Measurements from ENCODE around the gene KIAA0753. TPM values are rescaled to one million over a fixed set of nuclear protein-coding genes. Genes with fewer than 3 reads are reported as not detected.

The KIAA0753 gene
- total and polyA plus RNA-seq, 2 donors from 2014 or later: 4.2 to 21.8 TPM

DNA sequence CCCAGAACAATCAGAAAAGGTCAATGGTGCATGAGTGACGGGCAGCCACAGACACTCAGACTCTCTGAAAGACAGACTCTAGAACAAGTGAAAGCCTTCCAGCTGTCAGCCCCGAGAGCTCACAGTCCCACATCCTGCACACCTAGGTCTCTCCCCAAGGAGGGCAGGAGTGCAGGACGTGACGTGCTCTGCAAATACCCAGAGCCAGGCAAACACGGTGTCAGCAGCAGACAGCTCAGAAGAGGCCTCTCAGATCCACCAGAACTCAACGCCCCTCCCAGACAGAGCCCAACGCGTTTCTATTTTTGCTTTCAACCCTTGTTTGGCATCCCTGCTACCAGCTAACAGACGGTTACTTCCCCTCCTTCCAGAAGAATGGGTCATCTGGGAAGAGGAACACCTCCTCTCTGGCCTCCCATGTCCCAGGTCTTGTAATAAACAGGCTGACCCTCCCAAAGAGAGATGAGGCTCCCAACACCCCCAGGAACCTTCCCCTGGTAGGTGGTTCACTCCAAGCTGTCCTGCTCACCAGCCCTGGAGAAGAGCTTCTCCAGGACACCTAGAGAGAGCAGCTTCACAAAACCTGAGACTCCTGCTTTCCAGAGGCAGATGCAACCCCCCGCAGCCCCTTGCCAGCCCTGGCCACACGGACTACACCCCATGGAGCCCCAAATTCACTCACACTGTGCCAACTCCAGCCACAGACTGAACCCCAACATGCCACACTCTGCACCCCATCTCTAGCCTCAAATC lies 91.8 kb downstream of the KIAA0753 start:
- Histone ChIP-seq H3K9ac (ENCODE audit: low read length in 3 of 3) (no peak overlapping the region), H3K9me3 (ENCODE audit: control insufficient read depth in 2 of 3, insufficient read depth in 1 of 3, low read length in 3 of 3) (no peaks in the 10 kb centered on the region), H3K36me3 (ENCODE audit: control insufficient read depth in 2 of 3, insufficient read depth in 3 of 3, low read length in 3 of 3) (no peaks in the 10 kb centered on the region), H3K4me3 (ENCODE audit: low read length in 3 of 3) (no peak overlapping the region), H3K4me1 (ENCODE audit: control insufficient read depth in 2 of 3, insufficient read depth in 2 of 3, low read depth in 1 of 3, low read length in 3 of 3) (peaks cover 0 to 4% (median 2%) of the 10 kb centered on the region in 3 donors), H3K27me3 (ENCODE audit: control insufficient read depth, insufficient read depth, low read length) (no peaks in the 10 kb centered on the region), H3K27ac (ENCODE audit: low read depth in 2 of 2, low read length in 2 of 2) (no peak overlapping the region)
- DNase-seq (no peak), FAIRE-seq (no peak)
- TF ChIP-seq, protein P1, sequence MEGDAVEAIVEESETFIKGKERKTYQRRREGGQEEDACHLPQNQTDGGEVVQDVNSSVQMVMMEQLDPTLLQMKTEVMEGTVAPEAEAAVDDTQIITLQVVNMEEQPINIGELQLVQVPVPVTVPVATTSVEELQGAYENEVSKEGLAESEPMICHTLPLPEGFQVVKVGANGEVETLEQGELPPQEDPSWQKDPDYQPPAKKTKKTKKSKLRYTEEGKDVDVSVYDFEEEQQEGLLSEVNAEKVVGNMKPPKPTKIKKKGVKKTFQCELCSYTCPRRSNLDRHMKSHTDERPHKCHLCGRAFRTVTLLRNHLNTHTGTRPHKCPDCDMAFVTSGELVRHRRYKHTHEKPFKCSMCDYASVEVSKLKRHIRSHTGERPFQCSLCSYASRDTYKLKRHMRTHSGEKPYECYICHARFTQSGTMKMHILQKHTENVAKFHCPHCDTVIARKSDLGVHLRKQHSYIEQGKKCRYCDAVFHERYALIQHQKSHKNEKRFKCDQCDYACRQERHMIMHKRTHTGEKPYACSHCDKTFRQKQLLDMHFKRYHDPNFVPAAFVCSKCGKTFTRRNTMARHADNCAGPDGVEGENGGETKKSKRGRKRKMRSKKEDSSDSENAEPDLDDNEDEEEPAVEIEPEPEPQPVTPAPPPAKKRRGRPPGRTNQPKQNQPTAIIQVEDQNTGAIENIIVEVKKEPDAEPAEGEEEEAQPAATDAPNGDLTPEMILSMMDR (IDR thresholded peaks at IDR 0.05; ENCODE audit: borderline replicate concordance, extremely low read depth, insufficient read depth): no peak
- intact Hi-C loops (cut with DNase I): no loop called here

DNA sequence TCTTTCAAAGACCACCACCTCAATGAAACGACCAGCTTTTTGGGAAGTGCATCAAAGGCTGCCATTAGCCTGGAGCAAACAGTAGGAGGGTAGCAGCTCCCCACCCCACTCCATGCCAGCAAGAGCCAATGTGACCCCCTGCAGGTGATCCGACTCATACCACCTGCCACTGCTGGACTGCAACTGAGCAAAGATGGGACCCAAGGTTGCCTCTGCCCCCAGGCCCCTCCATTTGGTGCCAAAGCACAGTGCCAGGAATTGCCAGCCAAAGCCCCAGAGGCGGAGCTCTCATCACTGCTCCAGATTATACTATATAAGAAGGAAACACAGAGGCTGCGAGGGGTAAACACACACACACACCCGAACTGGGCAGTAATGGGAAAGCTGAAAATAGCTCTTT lies 92.5 kb downstream of the KIAA0753 start:
- intact Hi-C loops (cut with DNase I): no loop called here
- Histone ChIP-seq H3K9me3 (ENCODE audit: control insufficient read depth in 2 of 3, insufficient read depth in 1 of 3, low read length in 3 of 3) (no peaks in the 10 kb centered on the region), H3K27me3 (ENCODE audit: control insufficient read depth, insufficient read depth, low read length) (no peaks in the 10 kb centered on the region), H3K27ac (ENCODE audit: low read depth in 2 of 2, low read length in 2 of 2) (no peak overlapping the region), H3K36me3 (ENCODE audit: control insufficient read depth in 2 of 3, insufficient read depth in 3 of 3, low read length in 3 of 3) (no peaks in the 10 kb centered on the region), H3K4me1 (ENCODE audit: control insufficient read depth in 2 of 3, insufficient read depth in 2 of 3, low read depth in 1 of 3, low read length in 3 of 3) (peaks cover 0 to 4% (median 2%) of the 10 kb centered on the region in 3 donors), H3K9ac (ENCODE audit: low read length in 3 of 3) (no peak overlapping the region), H3K4me3 (ENCODE audit: low read length in 3 of 3) (no peak overlapping the region)
- TF ChIP-seq, protein P1 (IDR thresholded peaks at IDR 0.05; ENCODE audit: borderline replicate concordance, extremely low read depth, insufficient read depth): no peak
- no peak for DNase-seq
- FAIRE-seq: no peak

DNA sequence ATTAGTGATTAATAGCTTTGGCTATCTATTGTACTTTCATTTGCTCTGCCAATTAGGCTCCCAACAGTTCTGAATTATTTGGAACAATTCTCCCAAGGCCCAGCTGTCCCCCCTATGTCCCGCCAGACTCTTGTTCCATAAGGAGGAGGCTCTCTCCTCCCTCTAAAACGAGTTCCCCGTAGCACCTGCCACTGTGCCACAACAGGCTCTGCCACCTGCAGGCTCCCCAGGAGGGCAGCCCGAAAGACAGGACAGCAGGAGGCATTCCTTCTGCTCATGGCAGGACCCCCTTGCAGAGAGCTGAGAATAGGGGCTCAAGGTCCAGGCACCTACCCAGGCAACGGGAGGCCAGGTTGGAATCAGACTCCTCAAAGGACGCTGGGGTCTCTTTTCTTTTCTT lies 93.2 kb downstream of the KIAA0753 start:
- intact Hi-C loops (cut with DNase I): no loop called here
- FAIRE-seq (no peak), DNase-seq (no peak)
- no peaks in the 10 kb centered on the region for H3K36me3 ChIP-seq (ENCODE audit: control insufficient read depth in 2 of 3, insufficient read depth in 3 of 3, low read length in 3 of 3)
- H3K9ac ChIP-seq (ENCODE audit: low read length in 3 of 3): no peak overlapping the region
- no peaks in the 10 kb centered on the region for H3K27me3 ChIP-seq (ENCODE audit: control insufficient read depth, insufficient read depth, low read length)
- no peak overlapping the region for H3K4me3 ChIP-seq (ENCODE audit: low read length in 3 of 3)
- H3K9me3 ChIP-seq (ENCODE audit: control insufficient read depth in 2 of 3, insufficient read depth in 1 of 3, low read length in 3 of 3): no peaks in the 10 kb centered on the region
- no peak overlapping the region for H3K27ac ChIP-seq (ENCODE audit: low read depth in 2 of 2, low read length in 2 of 2)
- H3K4me1 ChIP-seq (ENCODE audit: control insufficient read depth in 2 of 3, insufficient read depth in 2 of 3, low read depth in 1 of 3, low read length in 3 of 3): peaks cover 0 to 4% (median under 1%) of the 10 kb centered on the region in 3 donors
- TF ChIP-seq, protein P1 (IDR thresholded peaks at IDR 0.05; ENCODE audit: borderline replicate concordance, extremely low read depth, insufficient read depth): no peak

All from kidney (tissue), 14 donors.